SK-N-SH treated with all-trans-retinoic acid at 6 μM for 48 hours (cell line): Measurements from ENCODE around the gene MYLK.
A peak's percentile ranks its signal among the peaks of the same experiment; 100 is the strongest.

Experiments
- ATAC-seq: fragments of 200-7000 bp; cut with Tn5 transposase; 3 replicates; pipeline ENCODE4 v1.9.1; 2020; ENCODE audit warnings: mild to moderate bottlenecking, moderate library complexity
- ARNTL ChIP-seq: fragments of 450-650 bp; formaldehyde crosslinking; IDR thresholded peaks from 2 replicates; pipeline ENCODE4 v1.5.0; 2020; ENCODE audit warnings: low read depth, mild to moderate bottlenecking, moderate library complexity, borderline replicate concordance
- BACH2 ChIP-seq: fragments of 250-450 bp; sonication (Bioruptor Pico); IDR thresholded peaks from 2 replicates; pipeline ENCODE4 v1.9.0; 2021; ENCODE audit warnings: mild to moderate bottlenecking, borderline replicate concordance
- CSDC2 ChIP-seq: fragments of 250-450 bp; sonication (Bioruptor Pico); IDR thresholded peaks from 2 replicates; pipeline ENCODE4 v1.5.0; 2020; ENCODE audit warnings: mild to moderate bottlenecking, moderate library complexity
- CSRNP3 ChIP-seq: fragments of 250-450 bp; sonication (Bioruptor Pico); IDR thresholded peaks from 2 replicates; pipeline ENCODE4 v1.5.1; 2021; ENCODE audit warnings: mild to moderate bottlenecking, moderate library complexity
- ESRRG ChIP-seq: fragments of 250-450 bp; sonication (Bioruptor Pico); IDR thresholded peaks from 2 replicates; pipeline ENCODE4 v1.6.1; 2021; ENCODE audit warnings: mild to moderate bottlenecking
- GLIS3 ChIP-seq: fragments of 250-450 bp; sonication (Bioruptor Pico); IDR thresholded peaks from 2 replicates; pipeline ENCODE4 v1.5.0; 2020; ENCODE audit warnings: mild to moderate bottlenecking, moderate library complexity
- ISL1 ChIP-seq: fragments of 250-450 bp; sonication (Bioruptor Pico); IDR thresholded peaks from 2 replicates; pipeline ENCODE4 v2.1.2; 2022; ENCODE audit warnings: mild to moderate bottlenecking, moderate library complexity
- OSR1 ChIP-seq: fragments of 250-450 bp; sonication (Bioruptor Pico); IDR thresholded peaks from 2 replicates; pipeline ENCODE4 v1.8.0; 2022; ENCODE audit warnings: moderate library complexity, mild to moderate bottlenecking, inconsistent platforms
- PATZ1 ChIP-seq: fragments of 250-450 bp; sonication (Bioruptor Pico); IDR thresholded peaks from 2 replicates; pipeline ENCODE4 v1.8.0; 2020; ENCODE audit warnings: mild to moderate bottlenecking, moderate library complexity, borderline replicate concordance
- POU6F1 ChIP-seq: fragments of 250-450 bp; sonication (Bioruptor Pico); IDR thresholded peaks from 2 replicates; pipeline ENCODE4 v1.8.0; 2021; ENCODE audit warnings: low read depth, mild to moderate bottlenecking, moderate library complexity, borderline replicate concordance
- PPARA ChIP-seq: fragments of 250-450 bp; sonication (Bioruptor Pico); IDR thresholded peaks from 2 replicates; pipeline ENCODE4 v1.5.0; 2020; ENCODE audit warnings: mild to moderate bottlenecking, borderline replicate concordance
- RARB ChIP-seq: fragments of 250-450 bp; sonication (Bioruptor Pico); IDR thresholded peaks from 2 replicates; pipeline ENCODE4 v1.8.0; 2021; ENCODE audit warnings: mild to moderate bottlenecking, moderate library complexity
- TCF4 ChIP-seq: fragments of 250-450 bp; sonication (Bioruptor Pico); IDR thresholded peaks from 2 replicates; pipeline ENCODE4 v1.8.0; 2021; ENCODE audit warnings: mild to moderate bottlenecking, moderate library complexity, borderline replicate concordance
- TOX ChIP-seq: fragments of 250-450 bp; sonication (Bioruptor Pico); IDR thresholded peaks from 2 replicates; pipeline ENCODE4 v1.8.0; 2021; ENCODE audit warnings: mild to moderate bottlenecking, moderate library complexity, borderline replicate concordance
- TSHZ2 ChIP-seq: fragments of 250-450 bp; sonication (Bioruptor Pico); IDR thresholded peaks from 2 replicates; pipeline ENCODE4 v1.5.0; 2020; ENCODE audit warnings: mild to moderate bottlenecking, moderate library complexity
- ZC3H10 ChIP-seq: fragments of 250-450 bp; sonication (Bioruptor Pico); IDR thresholded peaks from 2 replicates; pipeline ENCODE4 v1.5.1; 2021; ENCODE audit warnings: mild to moderate bottlenecking, moderate library complexity
- ZFP3 ChIP-seq: fragments of 250-450 bp; sonication (Bioruptor Pico); IDR thresholded peaks from 2 replicates; pipeline ENCODE4 v1.5.0; 2020; ENCODE audit warnings: mild to moderate bottlenecking, moderate library complexity
- ZFP30 ChIP-seq: fragments of 450-650 bp; formaldehyde crosslinking; IDR thresholded peaks from 2 replicates; pipeline ENCODE4 v1.5.0; 2022; ENCODE audit warnings: mild to moderate bottlenecking, moderate library complexity
- ZNF565 ChIP-seq: fragments of 450-650 bp; formaldehyde crosslinking; conservative IDR thresholded peaks from 2 replicates; pipeline ENCODE4 v1.5.0; 2020; ENCODE audit warnings: low read depth, mild to moderate bottlenecking, moderate library complexity
- ZNF70 ChIP-seq: fragments of 450-650 bp; formaldehyde crosslinking; IDR thresholded peaks from 2 replicates; pipeline ENCODE4 v1.5.0; 2020; ENCODE audit warnings: mild to moderate bottlenecking, moderate library complexity
- ZNF8 ChIP-seq: fragments of 450-650 bp; formaldehyde crosslinking; IDR thresholded peaks from 2 replicates; pipeline ENCODE4 v1.5.0; 2020; ENCODE audit warnings: mild to moderate bottlenecking, moderate library complexity

The MYLK gene

GRCh38 chr3:123884203-123884831 is at the start of gene MYLK:
MYLK (minus strand) TSS chr3:123884332; CDS start chr3:123793841, 90,491 bp downstream.
- peak; percentile 99 for ATAC-seq
- TF ChIP-seq PATZ1 = no peak
- TF ChIP-seq CSRNP3 = no peak
- no peak for TF ChIP-seq ZNF70 (CRISPR knock-in tag)
- no peak for TF ChIP-seq PPARA (CRISPR knock-in tag)
- no peak for TF ChIP-seq OSR1 (CRISPR knock-in tag)
- TF ChIP-seq POU6F1 (CRISPR knock-in tag) = no peak
- no peak for TF ChIP-seq GLIS3 (CRISPR knock-in tag)
- TF ChIP-seq ZFP30 (CRISPR knock-in tag) = no peak
- TF ChIP-seq ZNF8 (CRISPR knock-in tag) = no peak

- ATAC-seq = no peak
- TF ChIP-seq PATZ1 (no peak), ZC3H10 (CRISPR knock-in tag) (no peak), RARB (CRISPR knock-in tag) (no peak), BACH2 (CRISPR knock-in tag) (no peak), ZNF565 (CRISPR knock-in tag) (no peak)
Measured at GRCh38 chr3:123930445-123930844, 46.3 kb upstream of the MYLK start.

GRCh38 chr3:123929325-123929724 is 45.2 kb upstream of the MYLK start:
- TF ChIP-seq ZFP3 = no peak
- no peak for TF ChIP-seq ZFP30 (CRISPR knock-in tag)
- no peak for TF ChIP-seq TOX (CRISPR knock-in tag)

GRCh38 chr3:123926396-123926795 is 42.3 kb upstream of the MYLK start:
- no peak for ATAC-seq
- TF ChIP-seq ZC3H10 (CRISPR knock-in tag) = no peak

More at GRCh38 chr3:123929325-123929724, 45.2 kb upstream of the MYLK start:
- no peak for ATAC-seq

- no peak for ATAC-seq
- TF ChIP-seq TSHZ2 (CRISPR knock-in tag) (no peak), ESRRG (CRISPR knock-in tag) (no peak), CSRNP3 (no peak), ISL1 (CRISPR knock-in tag) (no peak), BACH2 (CRISPR knock-in tag) (no peak), ZFP30 (CRISPR knock-in tag) (no peak), OSR1 (CRISPR knock-in tag) (no peak), ARNTL (no peak), GLIS3 (CRISPR knock-in tag) (no peak), CSDC2 (CRISPR knock-in tag) (no peak), TCF4 (CRISPR knock-in tag) (no peak), POU6F1 (CRISPR knock-in tag) (no peak), TOX (CRISPR knock-in tag) (no peak), ZC3H10 (CRISPR knock-in tag) (no peak)
Measured at GRCh38 chr3:123920868-123921267, 36.7 kb upstream of the MYLK start.
